Esophagus muscularis mucosa (tissue), 3 donors: ENCODE data around the gene BAK1.

Experiments used
- POLR2AphosphoS5 ChIP-seq, 2 donors: sonication (generic); formaldehyde crosslinking; IDR thresholded peaks; one replicate each; pipeline ENCODE4 v1.6.1; 2017; ENCODE audit warnings: antibody characterized with exemption in 2 of 2
- TF ChIP-seq, protein P1 (sequence below), 3 experiments: fragments of 200-600 bp in 2 of 3; fragments of 450-650 bp in 1 of 3; sonication (generic) in 2 of 3; IDR thresholded peaks; one replicate each; pipeline ENCODE4 v1.5.1; 2017 to 2019; ENCODE audit warnings: antibody characterized with exemption in 3 of 3, mild to moderate bottlenecking in 2 of 3, moderate library complexity in 1 of 3

DNA sequence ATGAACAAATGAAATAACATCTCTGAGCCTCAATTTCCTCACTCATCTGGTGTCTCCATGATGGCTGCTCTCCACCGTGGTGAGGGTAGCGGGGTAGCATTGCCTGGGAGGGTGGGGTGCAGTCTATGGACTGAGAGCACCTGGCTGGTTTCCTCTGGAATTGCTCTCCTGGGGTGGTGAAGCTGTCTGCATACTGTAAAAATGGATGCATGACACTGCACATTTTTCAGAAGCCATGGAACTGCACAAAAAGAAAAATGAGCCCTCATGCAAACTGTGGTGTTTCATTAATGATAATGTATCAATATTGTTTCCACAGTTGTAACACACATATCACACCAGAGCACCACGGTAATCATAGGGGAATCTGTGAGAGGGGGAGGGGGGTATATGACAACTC, 28.9 kb upstream of the BAK1 start:
- TF ChIP-seq, protein P1, sequence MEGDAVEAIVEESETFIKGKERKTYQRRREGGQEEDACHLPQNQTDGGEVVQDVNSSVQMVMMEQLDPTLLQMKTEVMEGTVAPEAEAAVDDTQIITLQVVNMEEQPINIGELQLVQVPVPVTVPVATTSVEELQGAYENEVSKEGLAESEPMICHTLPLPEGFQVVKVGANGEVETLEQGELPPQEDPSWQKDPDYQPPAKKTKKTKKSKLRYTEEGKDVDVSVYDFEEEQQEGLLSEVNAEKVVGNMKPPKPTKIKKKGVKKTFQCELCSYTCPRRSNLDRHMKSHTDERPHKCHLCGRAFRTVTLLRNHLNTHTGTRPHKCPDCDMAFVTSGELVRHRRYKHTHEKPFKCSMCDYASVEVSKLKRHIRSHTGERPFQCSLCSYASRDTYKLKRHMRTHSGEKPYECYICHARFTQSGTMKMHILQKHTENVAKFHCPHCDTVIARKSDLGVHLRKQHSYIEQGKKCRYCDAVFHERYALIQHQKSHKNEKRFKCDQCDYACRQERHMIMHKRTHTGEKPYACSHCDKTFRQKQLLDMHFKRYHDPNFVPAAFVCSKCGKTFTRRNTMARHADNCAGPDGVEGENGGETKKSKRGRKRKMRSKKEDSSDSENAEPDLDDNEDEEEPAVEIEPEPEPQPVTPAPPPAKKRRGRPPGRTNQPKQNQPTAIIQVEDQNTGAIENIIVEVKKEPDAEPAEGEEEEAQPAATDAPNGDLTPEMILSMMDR (IDR thresholded peaks at IDR 0.05), result no peak
- TF ChIP-seq POLR2AphosphoS5 (IDR thresholded peaks at IDR 0.05), result no peak
